GM21717 (cell line): ENCODE measurements around the gene MAP1LC3A.
A peak's percentile ranks its signal among the peaks of the same experiment; 100 is the strongest.
"Not testable (repeated sequence)": the region's sequence is repeated elsewhere in the genome, so short reads cannot be mapped to it uniquely, and the experiment has no call there.

Experiments
- ATAC-seq: cut with Tn5 transposase; IDR thresholded peaks from one replicate; pipeline ENCODE4 v1.9.1; 2021; ENCODE audit warnings: mild to moderate bottlenecking, moderate library complexity; ENCODE audit not compliant: unreplicated experiment

The MAP1LC3A gene

GRCh38 chr20:34558320-34559218 is at the start of gene MAP1LC3A:
Gene MAP1LC3A, plus strand, starts transcription at chr20:34558718. Its CDS starts 151 bp downstream, at chr20:34558869.
- ATAC-seq = no peak

- no peak for ATAC-seq
Observed at GRCh38 chr20:34510575-34510974, 47.9 kb upstream of the MAP1LC3A start.

- ATAC-seq = no peak
Observed at GRCh38 chr20:34511891-34512265, 46.6 kb upstream of the MAP1LC3A start.

- ATAC-seq = no peak
Observed at GRCh38 chr20:34512266-34512954, 46.1 kb upstream of the MAP1LC3A start.

GRCh38 chr20:34512955-34513419 is 45.5 kb upstream of the MAP1LC3A start:
- ATAC-seq = no peak

- ATAC-seq = not testable (repeated sequence)
Observed at GRCh38 chr20:34514034-34514433, 44.5 kb upstream of the MAP1LC3A start.

GRCh38 chr20:34514897-34515483 is 43.5 kb upstream of the MAP1LC3A start:
- ATAC-seq = no peak

- ATAC-seq = peak; percentile 43
Observed at GRCh38 chr20:34515484-34516246, 42.9 kb upstream of the MAP1LC3A start.

GRCh38 chr20:34516247-34517113 is 42.0 kb upstream of the MAP1LC3A start, which contains the start of gene DYNLRB1:
Gene DYNLRB1, plus strand, starts transcription at chr20:34516422. Its CDS starts 37 bp downstream, at chr20:34516459.
- ATAC-seq = peak; percentile 60

GRCh38 chr20:34517114-34517505 is 41.4 kb upstream of the MAP1LC3A start:
- no peak for ATAC-seq

GRCh38 chr20:34518863-34519262 is 39.7 kb upstream of the MAP1LC3A start:
- ATAC-seq = not testable (repeated sequence)

GRCh38 chr20:34519841-34520240 is 38.7 kb upstream of the MAP1LC3A start:
- ATAC-seq = not testable (repeated sequence)

GRCh38 chr20:34522969-34523871 is 35.3 kb upstream of the MAP1LC3A start:
- no peak for ATAC-seq

- ATAC-seq = no peak
Observed at GRCh38 chr20:34524426-34524825, 34.1 kb upstream of the MAP1LC3A start.

- no peak for ATAC-seq
Observed at GRCh38 chr20:34525342-34525708, 33.2 kb upstream of the MAP1LC3A start.

GRCh38 chr20:34525709-34526416 is 32.7 kb upstream of the MAP1LC3A start:
- ATAC-seq = no peak

- no peak for ATAC-seq
Observed at GRCh38 chr20:34526466-34526865, 32.1 kb upstream of the MAP1LC3A start.

- ATAC-seq = no peak
Observed at GRCh38 chr20:34527016-34527415, 31.5 kb upstream of the MAP1LC3A start.
